HPDE6-E6E7 (cell line): Measurements from ENCODE around the gene CAPN7.

Experiments
- DNase-seq: peaks from one replicate; pipeline ENCODE4 v3.0.0; 2011; ENCODE audit warnings: missing footprints; ENCODE audit errors: extremely low spot score

The CAPN7 gene

GRCh38 chr3:15276028-15276724 is 70.1 kb downstream of the CAPN7 start:
- DNase-seq: no peak

- DNase-seq: no peak
Measured at GRCh38 chr3:15277861-15278500, 71.9 kb downstream of the CAPN7 start.

GRCh38 chr3:15279205-15279604 is 73.2 kb downstream of the CAPN7 start:
- no peak for DNase-seq

GRCh38 chr3:15279671-15280402 is 73.8 kb downstream of the CAPN7 start:
- no peak for DNase-seq

GRCh38 chr3:15280853-15281532 is 74.9 kb downstream of the CAPN7 start:
- no peak for DNase-seq

- DNase-seq: no peak
Measured at GRCh38 chr3:15281817-15282216, 75.8 kb downstream of the CAPN7 start.

- DNase-seq: no peak
Measured at GRCh38 chr3:15283702-15284101, 77.7 kb downstream of the CAPN7 start.

GRCh38 chr3:15284121-15284889 is 78.3 kb downstream of the CAPN7 start:
- DNase-seq: no peak

GRCh38 chr3:15286022-15286421 is 80.0 kb downstream of the CAPN7 start:
- no peak for DNase-seq

GRCh38 chr3:15287565-15288330 is 81.7 kb downstream of the CAPN7 start:
- no peak for DNase-seq

GRCh38 chr3:15288331-15289035 is 82.4 kb downstream of the CAPN7 start:
- no peak for DNase-seq

- no peak for DNase-seq
Measured at GRCh38 chr3:15289661-15290060, 83.6 kb downstream of the CAPN7 start.

GRCh38 chr3:15290736-15291135 is 84.7 kb downstream of the CAPN7 start:
- no peak for DNase-seq

GRCh38 chr3:15291589-15292541 is 85.8 kb downstream of the CAPN7 start:
- DNase-seq: no peak

GRCh38 chr3:15292765-15293522 is 86.9 kb downstream of the CAPN7 start:
- DNase-seq: no peak

- DNase-seq: no peak
Measured at GRCh38 chr3:15294929-15295328, 88.9 kb downstream of the CAPN7 start.

- DNase-seq: no peak
Measured at GRCh38 chr3:15295506-15295905, 89.5 kb downstream of the CAPN7 start.
